ENCODE results near the gene SHLD1.

Gene SHLD1

GRCh38 chr20:5863040-5863833 lies 113.0 kb downstream of the SHLD1 start:
- DNase-seq = no peak

DNA sequence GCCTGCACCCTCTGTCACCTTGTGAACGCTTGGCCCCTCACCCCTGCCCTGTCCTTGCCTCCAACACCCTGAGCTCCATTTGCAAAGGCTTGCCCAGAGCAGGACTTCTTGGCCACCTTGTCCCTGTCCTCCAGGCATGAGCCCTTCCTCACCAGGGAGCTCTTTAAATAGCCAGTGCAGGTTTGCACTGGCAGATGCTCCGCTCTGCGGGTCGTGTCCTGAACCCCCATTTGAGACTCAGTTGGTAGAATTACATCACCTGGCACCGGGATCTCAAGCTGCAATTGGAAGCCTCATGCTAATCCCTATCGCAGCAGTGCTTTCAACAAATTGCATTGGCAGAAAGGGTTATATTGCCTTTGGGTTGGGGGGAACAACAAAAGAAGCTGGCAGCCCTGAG lies 114.2 kb downstream of the SHLD1 start:
- DNase-seq = no peak

- no peak for DNase-seq
Observed at GRCh38 chr20:5864873-5865587, 114.8 kb downstream of the SHLD1 start.

DNA sequence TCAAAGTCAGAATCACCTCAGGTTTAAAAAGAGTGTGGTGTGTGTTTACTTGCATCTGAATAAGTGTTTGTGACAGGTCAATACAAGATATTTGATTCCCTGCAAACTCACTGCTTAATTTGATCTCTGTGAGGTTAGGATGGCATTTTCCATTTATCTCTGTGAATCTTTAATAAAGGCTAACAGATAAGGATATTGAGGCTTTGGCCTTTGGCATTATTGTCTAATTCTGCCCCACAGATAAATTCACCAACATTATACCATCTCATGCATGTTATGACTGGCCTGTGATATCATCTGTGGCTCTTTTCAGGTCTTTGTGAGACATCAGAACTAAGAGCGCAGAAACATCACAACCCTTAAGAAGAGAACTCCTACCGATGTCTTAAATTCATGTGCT lies 115.4 kb downstream of the SHLD1 start:
- no peak for DNase-seq

- DNase-seq = no peak
Observed at GRCh38 chr20:5870568-5870981, 120.4 kb downstream of the SHLD1 start.

GRCh38 chr20:5871459-5872410 lies 121.5 kb downstream of the SHLD1 start:
- no peak for DNase-seq

GRCh38 chr20:5877128-5877527 lies 126.9 kb downstream of the SHLD1 start:
- DNase-seq = no peak

- no peak for DNase-seq
Observed at GRCh38 chr20:5880326-5880725, 130.1 kb downstream of the SHLD1 start.

DNA sequence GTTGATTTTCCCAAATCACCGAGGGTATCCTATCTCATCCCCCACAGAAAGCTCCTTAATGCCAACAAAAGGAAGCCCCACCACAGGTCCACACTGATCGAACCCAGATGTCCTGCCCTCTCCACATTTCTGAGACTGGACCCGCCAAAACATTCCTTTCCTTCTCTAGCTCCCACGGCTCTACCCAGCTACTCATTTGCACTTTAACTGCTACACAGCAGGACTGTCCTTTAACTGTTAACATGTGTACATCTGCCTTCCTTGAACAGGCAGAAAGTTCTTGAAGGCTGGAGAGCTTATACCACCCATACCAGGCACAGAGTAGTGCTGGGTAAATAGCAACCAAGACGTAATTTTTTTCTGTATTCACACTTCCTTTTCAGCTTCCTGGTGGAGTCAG lies 131.5 kb downstream of the SHLD1 start:
- no peak for DNase-seq

DNA sequence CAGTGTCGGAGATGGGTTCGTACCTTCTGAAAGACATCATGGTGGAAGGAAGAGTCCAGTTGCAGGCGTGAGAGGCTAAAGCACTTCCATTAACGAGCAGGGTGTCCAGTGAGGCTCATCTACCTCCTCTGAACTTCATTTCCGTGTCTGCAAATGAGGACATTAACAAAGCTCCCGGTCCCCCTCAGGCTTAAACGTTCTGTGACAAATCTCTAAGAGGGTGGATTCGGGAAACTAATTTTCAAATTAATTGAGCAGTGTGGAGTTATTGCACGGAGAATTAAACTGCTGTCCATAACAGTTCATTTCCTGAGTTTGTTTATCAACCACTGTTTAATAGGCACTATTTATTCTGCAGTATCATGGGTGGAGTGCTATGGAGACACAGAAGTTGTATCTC lies 132.0 kb downstream of the SHLD1 start:
- DNase-seq = no peak

GRCh38 chr20:5884465-5885335 lies 134.5 kb downstream of the SHLD1 start:
- DNase-seq = no peak

GRCh38 chr20:5885866-5886265 lies 135.7 kb downstream of the SHLD1 start:
- no peak for DNase-seq

DNA sequence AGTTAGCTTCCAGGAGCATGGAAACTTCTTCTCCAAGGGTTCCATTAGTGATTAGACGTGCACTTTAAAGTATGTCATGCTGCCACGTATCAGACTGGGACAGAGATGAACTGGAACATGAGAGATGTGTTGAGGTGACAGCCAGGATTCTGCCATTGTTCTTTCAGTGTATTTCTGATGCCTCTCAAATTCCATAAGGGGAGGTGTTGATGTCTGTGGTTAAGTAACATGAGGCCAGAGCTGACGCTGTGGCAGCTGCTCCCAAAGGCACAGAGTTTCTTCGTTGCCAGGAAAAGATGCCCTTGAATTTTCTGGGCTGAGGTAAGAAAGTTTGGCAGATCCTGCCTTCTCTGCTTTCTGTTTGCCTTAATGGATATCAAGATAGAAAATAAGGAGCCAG lies 136.6 kb downstream of the SHLD1 start:
- no peak for DNase-seq

DNA sequence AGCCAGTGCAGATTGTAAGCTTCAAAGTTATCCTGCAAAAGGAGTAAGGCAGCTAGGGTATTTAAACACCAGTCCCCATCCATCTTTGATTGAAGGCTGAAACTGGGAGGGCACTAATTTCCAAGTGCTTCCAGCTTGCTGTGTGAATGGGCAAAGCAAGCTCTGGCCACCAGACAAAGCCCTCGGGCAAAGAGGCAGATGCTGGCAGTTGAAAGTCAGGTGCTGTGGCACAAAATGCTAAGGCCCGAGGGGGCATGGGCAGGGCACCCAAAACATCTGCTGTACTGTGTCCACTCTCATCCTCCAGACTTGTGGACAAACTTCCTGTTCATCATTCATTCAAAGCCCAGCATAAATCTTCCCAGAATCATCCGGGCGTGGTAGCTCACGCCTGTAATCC lies 137.2 kb downstream of the SHLD1 start:
- DNase-seq = no peak

DNA sequence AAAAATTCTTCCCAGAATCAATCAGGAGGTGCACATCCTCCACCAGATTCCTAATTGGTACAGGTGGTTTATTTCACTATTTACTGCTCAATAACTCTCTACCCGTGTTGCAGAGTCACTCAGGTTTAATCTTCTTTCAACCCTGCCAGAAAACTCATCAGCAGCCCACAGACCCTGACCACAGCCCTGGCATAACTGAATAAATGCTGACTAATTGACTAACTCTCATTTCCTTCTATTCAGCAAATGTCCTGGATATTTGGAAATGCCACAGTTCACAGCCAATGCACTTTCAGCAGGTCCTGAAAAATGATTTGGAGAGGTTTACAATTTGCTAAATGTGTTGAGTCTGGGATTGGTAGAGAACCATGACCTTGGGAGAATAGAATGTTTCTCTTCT lies 137.8 kb downstream of the SHLD1 start:
- no peak for DNase-seq

DNA sequence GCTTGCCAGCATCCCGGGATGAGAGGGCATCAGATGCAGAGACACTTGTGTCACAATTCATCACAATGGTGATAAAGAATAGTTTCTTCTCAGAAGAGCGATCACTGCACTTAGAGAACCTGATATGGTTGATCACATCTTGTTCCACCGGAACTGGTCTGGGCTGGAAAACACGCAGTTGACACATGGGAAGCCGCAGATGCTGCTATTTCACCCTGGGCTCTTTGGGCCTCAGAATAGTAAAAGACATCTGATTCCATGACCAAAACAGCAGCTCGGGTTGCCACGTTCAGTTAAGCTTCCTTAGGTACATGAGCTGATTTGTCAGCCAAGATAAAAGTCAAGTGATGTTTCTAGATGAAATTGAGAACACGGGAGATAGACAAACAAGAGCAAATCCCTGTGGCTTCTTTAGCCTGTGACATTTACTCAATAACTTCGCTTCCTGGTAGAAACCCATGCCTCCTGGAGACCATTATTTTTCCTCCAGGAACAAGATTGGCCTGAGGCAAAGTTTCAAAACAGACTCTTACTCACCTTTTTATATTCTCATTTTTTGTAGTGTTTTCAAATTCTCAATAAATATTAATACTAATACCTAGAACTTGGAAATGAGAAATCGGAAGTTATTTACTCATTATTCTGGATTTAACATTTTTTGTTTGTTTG lies 140.7 kb downstream of the SHLD1 start:
- DNase-seq = no peak

DNA sequence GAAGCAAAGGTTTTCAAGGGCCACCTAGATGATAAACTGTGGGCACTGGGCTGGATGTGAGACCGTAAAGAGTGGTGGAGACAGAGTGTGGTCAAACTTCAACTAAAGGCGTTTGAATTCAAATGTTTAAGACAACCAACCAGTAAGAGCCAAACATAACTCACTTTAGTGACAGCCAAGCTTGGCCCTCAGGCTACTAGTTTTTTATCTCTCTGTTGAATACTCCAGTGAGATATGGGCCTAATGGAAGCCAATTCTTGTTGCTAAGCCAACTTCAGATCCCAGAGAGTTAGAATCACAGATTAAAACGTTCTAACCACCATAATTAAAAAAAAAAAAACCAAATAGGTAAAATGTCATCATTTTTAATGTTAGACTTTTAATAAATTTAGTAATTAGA lies 142.9 kb downstream of the SHLD1 start:
- DNase-seq = no peak

GRCh38 chr20:5893621-5894020 lies 143.4 kb downstream of the SHLD1 start:
- DNase-seq = no peak

DNA sequence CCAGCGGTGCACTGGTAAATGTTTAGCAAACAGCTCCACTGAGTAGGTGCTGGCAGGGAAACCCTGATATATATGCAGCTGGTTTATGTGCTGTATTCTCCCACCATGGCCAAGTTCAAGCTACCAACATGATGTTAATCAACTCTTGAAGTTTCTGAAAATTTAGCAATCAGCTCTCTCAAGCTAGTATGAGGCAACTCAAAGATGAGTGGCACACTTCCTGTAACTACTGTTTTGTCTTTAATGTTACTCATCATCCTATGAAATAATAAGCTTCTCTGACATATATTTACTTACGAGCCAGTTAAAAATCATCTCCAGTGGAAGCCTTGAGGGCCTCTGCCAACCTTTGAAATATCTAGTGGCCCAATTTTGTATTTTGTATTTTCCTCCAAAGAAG lies 145.4 kb downstream of the SHLD1 start:
- no peak for DNase-seq

DNA sequence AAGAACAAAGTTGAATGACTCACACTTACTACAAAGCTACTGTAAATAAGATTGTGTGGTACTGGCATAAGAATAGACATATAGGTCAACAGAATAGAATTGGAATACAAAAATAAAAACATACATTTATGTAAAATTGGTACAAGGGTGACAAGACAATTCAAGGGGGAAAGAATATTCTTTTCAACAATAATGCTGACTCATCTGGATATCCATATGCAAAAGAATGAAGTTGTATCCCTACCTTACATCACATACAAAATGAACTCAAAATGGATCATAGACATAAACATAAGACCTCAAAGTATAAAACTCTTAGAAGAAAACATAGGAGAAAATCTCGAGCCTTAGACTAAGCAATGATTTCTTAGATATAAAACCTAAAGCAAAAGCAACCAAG lies 149.2 kb downstream of the SHLD1 start:
- no peak for DNase-seq

- no peak for DNase-seq
Observed at GRCh38 chr20:5900908-5901307, 150.7 kb downstream of the SHLD1 start.

DNA sequence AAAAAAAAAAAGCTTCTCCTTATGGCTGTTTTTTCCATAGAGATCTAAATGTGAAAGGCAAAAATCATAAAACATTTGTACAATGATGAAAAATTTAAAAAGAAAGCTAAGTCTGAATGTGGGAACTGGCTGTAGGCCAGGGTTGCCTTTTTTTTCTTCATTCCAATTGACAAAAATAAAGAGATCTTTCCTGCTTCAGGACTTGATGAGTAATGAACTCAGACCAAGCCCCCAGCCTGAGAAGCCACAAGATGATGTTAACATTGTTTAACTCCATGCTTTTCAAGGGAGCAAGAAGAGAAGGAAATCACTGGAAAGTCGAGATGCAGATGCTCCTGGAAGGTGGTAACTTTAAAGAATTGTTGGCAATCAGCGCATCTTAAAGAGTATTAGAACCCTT lies 158.8 kb downstream of the SHLD1 start:
- no peak for DNase-seq

Measured in DMS153 (cell line).